Sigmoid colon (tissue), 4 donors: ENCODE results near the gene DPP3.

ENCODE experiments used
- EP300 ChIP-seq, 4 donors: sonication (generic); formaldehyde crosslinking; IDR thresholded peaks; one replicate each; pipeline ENCODE4 v1.6.1; 2017; ENCODE audit warnings: antibody characterized with exemption in 4 of 4
- POLR2A ChIP-seq, 2 donors: fragments of 450-650 bp; IDR thresholded peaks; one replicate each; pipeline ENCODE4 v1.6.1; 2016; ENCODE audit warnings: antibody characterized with exemption in 2 of 2, mild to moderate bottlenecking in 2 of 2, moderate library complexity in 2 of 2
- TF ChIP-seq, protein P1 (sequence below), 4 experiments: fragments of 450-650 bp in 3 of 4; fragments of 200-600 bp in 1 of 4; IDR thresholded peaks; one replicate each; pipeline ENCODE4 v1.5.1; 2016 to 2019; ENCODE audit warnings: antibody characterized with exemption in 4 of 4, mild to moderate bottlenecking in 3 of 4, moderate library complexity in 2 of 4

DNA sequence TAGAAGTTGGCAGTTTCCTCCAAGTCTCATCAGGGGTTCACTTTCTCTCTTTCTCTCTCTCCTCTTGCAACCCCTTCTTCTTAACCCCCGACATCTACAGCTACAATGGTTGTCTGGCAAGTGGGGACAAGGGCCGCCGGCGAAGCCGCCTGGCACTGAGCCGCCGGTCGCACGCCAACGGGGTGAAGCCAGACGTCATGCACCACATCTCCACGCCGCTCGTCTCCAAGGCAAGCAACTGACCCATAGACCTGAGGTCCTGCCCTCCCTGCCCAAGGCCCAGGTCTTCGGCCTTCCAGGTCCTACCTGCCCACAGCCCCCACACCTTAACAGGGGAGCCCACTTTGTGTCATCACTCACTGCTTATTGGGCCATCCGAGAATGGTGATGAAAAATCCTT is 9.1 kb upstream of the DPP3 start:
- TF ChIP-seq, protein P1, sequence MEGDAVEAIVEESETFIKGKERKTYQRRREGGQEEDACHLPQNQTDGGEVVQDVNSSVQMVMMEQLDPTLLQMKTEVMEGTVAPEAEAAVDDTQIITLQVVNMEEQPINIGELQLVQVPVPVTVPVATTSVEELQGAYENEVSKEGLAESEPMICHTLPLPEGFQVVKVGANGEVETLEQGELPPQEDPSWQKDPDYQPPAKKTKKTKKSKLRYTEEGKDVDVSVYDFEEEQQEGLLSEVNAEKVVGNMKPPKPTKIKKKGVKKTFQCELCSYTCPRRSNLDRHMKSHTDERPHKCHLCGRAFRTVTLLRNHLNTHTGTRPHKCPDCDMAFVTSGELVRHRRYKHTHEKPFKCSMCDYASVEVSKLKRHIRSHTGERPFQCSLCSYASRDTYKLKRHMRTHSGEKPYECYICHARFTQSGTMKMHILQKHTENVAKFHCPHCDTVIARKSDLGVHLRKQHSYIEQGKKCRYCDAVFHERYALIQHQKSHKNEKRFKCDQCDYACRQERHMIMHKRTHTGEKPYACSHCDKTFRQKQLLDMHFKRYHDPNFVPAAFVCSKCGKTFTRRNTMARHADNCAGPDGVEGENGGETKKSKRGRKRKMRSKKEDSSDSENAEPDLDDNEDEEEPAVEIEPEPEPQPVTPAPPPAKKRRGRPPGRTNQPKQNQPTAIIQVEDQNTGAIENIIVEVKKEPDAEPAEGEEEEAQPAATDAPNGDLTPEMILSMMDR (IDR thresholded peaks at IDR 0.05) = no peak
- TF ChIP-seq EP300 (IDR thresholded peaks at IDR 0.05) (no peak), POLR2A (IDR thresholded peaks at IDR 0.05) (no peak)
